H1 (cell line): ENCODE measurements around the gene CAGE1. TPM values are rescaled to one million over a fixed set of nuclear protein-coding genes. Genes with fewer than 3 reads are reported as not detected.

Experiments used
- HDAC6 ChIP-seq: IDR thresholded peaks from one replicate; pipeline ENCODE4 v1.7.1; 2012; ENCODE audit warnings: low read depth, mild to moderate bottlenecking, inconsistent platforms, low read length, moderate library complexity
- NRF1 ChIP-seq: IDR thresholded peaks from 2 replicates; pipeline ENCODE4 v1.6.1; 2011; ENCODE audit warnings: mild to moderate bottlenecking, low read depth, low read length, improper control_type of control experiment
- polyA plus RNA-seq, 7 experiments: library from polyadenylated mRNA; depleted of rRNA in 3 of 7; stranded (reverse) in 5 of 7; unstranded in 2 of 7; fragments of >200 nt in 5 of 7; fragments of 200-250 nt in 2 of 7; gene quantifications; 1 replicate in 5 of 7; 2 replicates in 1 of 7; 4 replicates in 1 of 7; pipeline versions ENCODE4 v1.2.1 to v1.2.3, GENCODE V29; 2011 to 2013; ENCODE audit warnings: missing spikeins in 2 of 7, mixed read lengths in 2 of 7
- total RNA-seq: library from RNA; stranded (reverse); fragmentation: NEBNext Ultra II Directional; extraction: Animal tissue kit (Norgen Biotek cat#: 25700); gene quantifications from 2 replicates; pipeline ENCODE4 v1.2.1, GENCODE V29; 2021

CAGE1 gene
- total and polyA plus RNA-seq, 2 of the 8 experiments (the other 6 are each of a cell fraction or from before 2014, with no cell fraction given), result 0.09 TPM; not detected in 1

DNA sequence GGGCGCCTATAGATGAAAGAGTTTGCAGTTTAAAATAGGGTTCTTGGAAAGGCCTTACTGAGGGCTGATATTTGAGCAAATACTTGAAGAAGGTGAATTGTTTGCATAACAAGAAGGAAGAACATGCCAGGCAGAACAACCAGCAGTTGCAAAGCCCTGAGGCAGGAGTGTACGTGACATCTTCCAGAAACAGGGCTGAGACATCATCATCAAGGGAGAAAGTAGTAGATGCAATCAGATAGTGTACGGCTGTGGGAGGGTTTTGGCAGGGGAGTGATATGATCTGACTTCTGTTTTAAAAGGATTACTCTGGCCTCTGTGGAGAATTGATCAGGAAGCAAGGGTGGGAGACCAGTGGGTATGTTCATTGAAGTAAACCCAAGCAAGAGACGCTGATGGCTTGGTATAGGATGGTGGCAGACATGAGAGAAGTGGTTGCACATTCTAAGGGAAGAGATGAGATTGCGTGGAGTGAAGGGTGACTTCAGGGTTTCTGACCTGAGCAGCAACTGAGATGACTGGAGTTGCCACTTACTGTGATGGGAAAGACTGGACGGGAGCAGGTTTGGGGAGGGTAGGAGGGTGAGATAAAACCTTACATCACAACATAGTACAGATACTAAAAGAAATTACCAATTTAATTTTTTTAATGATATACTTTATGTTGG is 28.8 kb upstream of the CAGE1 start (continued):
- TF ChIP-seq NRF1, result no peak
- no peak for TF ChIP-seq HDAC6
